Mammary epithelial cell (primary cell): ENCODE data around the gene RPP25L.

Experiments used
- EZH2 ChIP-seq: IDR thresholded peaks from 2 replicates; pipeline ENCODE4 v1.6.1; 2012; ENCODE audit warnings: low read length, inconsistent platforms, borderline replicate concordance
- TF ChIP-seq, protein P1 (sequence below), 2 donors: IDR thresholded peaks in 1 of 2; conservative IDR thresholded peaks in 1 of 2; 2 replicates each; pipeline ENCODE4 v1.5.1; 2011 to 2012; ENCODE audit warnings: inconsistent platforms in 2 of 2, low read length in 2 of 2, mild to moderate bottlenecking in 2 of 2, control low read depth in 1 of 2, low read depth in 1 of 2; ENCODE audit not compliant: insufficient read depth in 1 of 2; ENCODE audit errors: extremely low read depth in 1 of 2

- TF ChIP-seq, protein P1, sequence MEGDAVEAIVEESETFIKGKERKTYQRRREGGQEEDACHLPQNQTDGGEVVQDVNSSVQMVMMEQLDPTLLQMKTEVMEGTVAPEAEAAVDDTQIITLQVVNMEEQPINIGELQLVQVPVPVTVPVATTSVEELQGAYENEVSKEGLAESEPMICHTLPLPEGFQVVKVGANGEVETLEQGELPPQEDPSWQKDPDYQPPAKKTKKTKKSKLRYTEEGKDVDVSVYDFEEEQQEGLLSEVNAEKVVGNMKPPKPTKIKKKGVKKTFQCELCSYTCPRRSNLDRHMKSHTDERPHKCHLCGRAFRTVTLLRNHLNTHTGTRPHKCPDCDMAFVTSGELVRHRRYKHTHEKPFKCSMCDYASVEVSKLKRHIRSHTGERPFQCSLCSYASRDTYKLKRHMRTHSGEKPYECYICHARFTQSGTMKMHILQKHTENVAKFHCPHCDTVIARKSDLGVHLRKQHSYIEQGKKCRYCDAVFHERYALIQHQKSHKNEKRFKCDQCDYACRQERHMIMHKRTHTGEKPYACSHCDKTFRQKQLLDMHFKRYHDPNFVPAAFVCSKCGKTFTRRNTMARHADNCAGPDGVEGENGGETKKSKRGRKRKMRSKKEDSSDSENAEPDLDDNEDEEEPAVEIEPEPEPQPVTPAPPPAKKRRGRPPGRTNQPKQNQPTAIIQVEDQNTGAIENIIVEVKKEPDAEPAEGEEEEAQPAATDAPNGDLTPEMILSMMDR (conservative IDR thresholded peaks at IDR 0.05 in 1 of 2, IDR thresholded peaks at IDR 0.05 in 1 of 2; ENCODE audit: extremely low read depth in 1 of 2, insufficient read depth in 1 of 2, low read depth in 1 of 2, low read length in 2 of 2): no peak
- TF ChIP-seq EZH2: no peak
These were observed 37.3 kb downstream of the RPP25L start for GRCh38 chr9:34574571-34574970.
